GM21619 (cell line): ENCODE data around the gene BCAS3.
"Not testable (repeated sequence)": the region's sequence is repeated elsewhere in the genome, so short reads cannot be mapped to it uniquely, and the experiment has no call there.

Source experiments
- ATAC-seq: cut with Tn5 transposase; IDR thresholded peaks from one replicate; pipeline ENCODE4 v1.9.1; 2021; ENCODE audit not compliant: unreplicated experiment

The BCAS3 gene

GRCh38 chr17:61414141-61414935, 736.7 kb downstream of the BCAS3 start:
- ATAC-seq, result no peak

- ATAC-seq, result no peak
Observed at GRCh38 chr17:61414936-61415251, 737.2 kb downstream of the BCAS3 start.

- ATAC-seq, result no peak
Observed at GRCh38 chr17:61415374-61416210, 737.9 kb downstream of the BCAS3 start.

- no peak for ATAC-seq
Observed at GRCh38 chr17:61416211-61416539, 738.5 kb downstream of the BCAS3 start.

GRCh38 chr17:61416540-61417363, 739.1 kb downstream of the BCAS3 start:
- peak; percentile 52 for ATAC-seq

GRCh38 chr17:61418449-61418848, 740.8 kb downstream of the BCAS3 start:
- no peak for ATAC-seq

GRCh38 chr17:61419496-61420046, 741.9 kb downstream of the BCAS3 start:
- ATAC-seq, result no peak

- no peak for ATAC-seq
Observed at GRCh38 chr17:61420052-61420451, 742.4 kb downstream of the BCAS3 start.

GRCh38 chr17:61420745-61421398, 743.2 kb downstream of the BCAS3 start:
- no peak for ATAC-seq

- ATAC-seq, result no peak
Observed at GRCh38 chr17:61421460-61421859, 743.8 kb downstream of the BCAS3 start.

GRCh38 chr17:61422116-61422799, 744.6 kb downstream of the BCAS3 start:
- no peak for ATAC-seq

- no peak for ATAC-seq
Observed at GRCh38 chr17:61422869-61423268, 745.2 kb downstream of the BCAS3 start.

- no peak for ATAC-seq
Observed at GRCh38 chr17:61423967-61424649, 746.5 kb downstream of the BCAS3 start.

GRCh38 chr17:61425682-61426481, 748.2 kb downstream of the BCAS3 start:
- ATAC-seq, result no peak

- ATAC-seq, result no peak
Observed at GRCh38 chr17:61426482-61427304, 749.0 kb downstream of the BCAS3 start.

- no peak for ATAC-seq
Observed at GRCh38 chr17:61427567-61427966, 749.9 kb downstream of the BCAS3 start.

GRCh38 chr17:61429274-61429673, 751.6 kb downstream of the BCAS3 start:
- ATAC-seq, result no peak

- not testable (repeated sequence) for ATAC-seq
Observed at GRCh38 chr17:61429831-61430230, 752.2 kb downstream of the BCAS3 start.
